ENCODE measurements around the gene KRTAP5-7.
"Not testable (repeated sequence)": the region's sequence is repeated elsewhere in the genome, so short reads cannot be mapped to it uniquely, and the experiment has no call there.

Gene KRTAP5-7

GRCh38 chr11:71496421-71496820 is 30.6 kb upstream of the KRTAP5-7 start:
- DNase-seq, result no peak

DNA sequence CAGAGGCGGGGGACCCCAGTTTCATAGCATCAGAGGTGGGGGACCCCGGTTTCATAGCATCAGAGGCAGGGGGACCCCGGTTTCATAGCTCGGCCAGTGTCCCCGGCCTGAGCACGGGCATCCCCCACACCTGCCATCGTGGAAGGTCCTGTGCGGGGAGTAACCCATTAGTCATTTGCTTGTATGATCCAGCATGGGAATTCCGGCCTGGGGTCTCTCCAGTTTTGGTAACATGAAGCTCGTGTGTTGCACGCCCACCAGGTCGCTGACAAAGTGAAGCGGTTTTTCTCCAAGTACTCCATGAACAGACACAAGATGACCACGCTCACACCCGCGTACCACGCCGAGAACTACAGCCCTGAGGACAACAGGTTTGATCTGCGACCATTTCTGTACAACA is 29.0 kb upstream of the KRTAP5-7 start:
- no peak for DNase-seq

GRCh38 chr11:71499125-71499524 is 27.9 kb upstream of the KRTAP5-7 start:
- DNase-seq, result no peak

GRCh38 chr11:71499546-71499945 is 27.5 kb upstream of the KRTAP5-7 start:
- DNase-seq, result no peak

- DNase-seq, result no peak
Observed at GRCh38 chr11:71500601-71501021, 26.5 kb upstream of the KRTAP5-7 start.

DNA sequence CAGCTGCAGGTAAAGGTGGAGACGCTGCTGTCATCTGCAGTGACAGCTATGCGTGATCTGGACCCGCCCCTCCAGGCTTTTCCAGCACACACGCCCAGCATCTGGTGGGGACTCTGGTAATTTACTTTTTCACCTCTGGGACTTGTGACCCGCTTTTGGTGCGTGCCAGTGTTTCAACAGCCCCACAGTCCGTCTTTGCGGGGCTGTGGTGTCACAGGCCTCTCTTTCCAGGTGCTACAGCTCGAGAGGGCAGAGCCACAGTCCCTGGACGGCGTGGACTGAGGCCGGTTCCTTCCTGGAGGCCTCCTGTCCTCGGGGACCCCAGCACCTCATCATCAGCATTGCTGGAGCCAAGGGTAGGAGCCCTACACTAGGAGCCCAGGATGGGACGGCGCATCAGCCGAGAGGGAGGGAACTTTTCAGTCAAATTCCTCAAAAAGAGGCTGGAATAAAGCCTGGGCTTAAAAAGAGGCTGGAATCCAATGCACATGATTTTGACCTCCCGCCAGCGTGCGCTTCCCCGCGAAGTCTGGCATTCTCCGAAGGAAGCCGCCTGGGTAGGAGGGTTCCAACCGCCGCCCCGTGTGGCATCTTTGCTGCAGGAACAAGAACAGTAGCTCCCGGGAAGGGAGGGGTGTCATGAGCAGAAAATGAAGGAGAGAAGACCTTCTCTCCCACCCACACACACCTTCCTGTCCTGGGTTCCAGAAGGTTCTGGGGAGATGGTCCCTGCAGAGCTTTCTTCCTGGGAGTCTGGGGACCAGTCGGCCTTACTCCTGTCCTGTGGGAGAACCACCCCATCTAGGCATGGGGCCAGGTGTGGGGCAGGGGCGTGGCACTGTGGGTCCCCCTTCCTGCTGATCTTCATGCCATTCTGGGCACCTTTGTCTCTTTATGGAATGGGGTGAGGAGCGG is 25.7 kb upstream of the KRTAP5-7 start:
- DNase-seq, result no peak

- DNase-seq, result no peak
Observed at GRCh38 chr11:71502026-71502425, 25.0 kb upstream of the KRTAP5-7 start.

GRCh38 chr11:71502871-71503435 is 24.1 kb upstream of the KRTAP5-7 start:
- DNase-seq, result no peak

DNA sequence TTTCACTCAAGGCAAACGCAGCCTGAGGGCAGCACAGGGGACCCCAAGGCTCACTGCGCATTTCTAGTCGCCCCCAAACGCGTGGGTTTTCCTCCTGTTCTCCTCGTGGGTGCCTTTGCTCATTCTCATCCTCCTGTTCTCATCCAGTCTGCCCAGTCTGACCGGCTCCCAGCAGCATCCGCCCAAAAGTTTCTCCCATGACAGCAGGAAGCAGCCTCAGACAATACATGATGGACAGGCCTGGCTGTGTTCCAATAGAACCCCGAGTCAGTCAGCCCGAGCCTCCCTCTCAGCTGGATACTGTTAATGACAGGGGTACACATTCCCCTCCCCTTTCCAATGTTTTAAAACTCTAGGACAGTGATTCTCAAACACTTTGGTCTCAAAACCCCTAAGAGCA is 22.5 kb upstream of the KRTAP5-7 start:
- DNase-seq, result no peak

GRCh38 chr11:71505001-71505400 is 22.1 kb upstream of the KRTAP5-7 start:
- no peak for DNase-seq

- no peak for DNase-seq
Observed at GRCh38 chr11:71505781-71506180, 21.3 kb upstream of the KRTAP5-7 start.

- no peak for DNase-seq
Observed at GRCh38 chr11:71507102-71507501, 20.0 kb upstream of the KRTAP5-7 start.

- DNase-seq, result no peak
Observed at GRCh38 chr11:71518506-71519471, 8.3 kb upstream of the KRTAP5-7 start.

- no peak for DNase-seq
Observed at GRCh38 chr11:71519546-71519945, 7.5 kb upstream of the KRTAP5-7 start.

DNA sequence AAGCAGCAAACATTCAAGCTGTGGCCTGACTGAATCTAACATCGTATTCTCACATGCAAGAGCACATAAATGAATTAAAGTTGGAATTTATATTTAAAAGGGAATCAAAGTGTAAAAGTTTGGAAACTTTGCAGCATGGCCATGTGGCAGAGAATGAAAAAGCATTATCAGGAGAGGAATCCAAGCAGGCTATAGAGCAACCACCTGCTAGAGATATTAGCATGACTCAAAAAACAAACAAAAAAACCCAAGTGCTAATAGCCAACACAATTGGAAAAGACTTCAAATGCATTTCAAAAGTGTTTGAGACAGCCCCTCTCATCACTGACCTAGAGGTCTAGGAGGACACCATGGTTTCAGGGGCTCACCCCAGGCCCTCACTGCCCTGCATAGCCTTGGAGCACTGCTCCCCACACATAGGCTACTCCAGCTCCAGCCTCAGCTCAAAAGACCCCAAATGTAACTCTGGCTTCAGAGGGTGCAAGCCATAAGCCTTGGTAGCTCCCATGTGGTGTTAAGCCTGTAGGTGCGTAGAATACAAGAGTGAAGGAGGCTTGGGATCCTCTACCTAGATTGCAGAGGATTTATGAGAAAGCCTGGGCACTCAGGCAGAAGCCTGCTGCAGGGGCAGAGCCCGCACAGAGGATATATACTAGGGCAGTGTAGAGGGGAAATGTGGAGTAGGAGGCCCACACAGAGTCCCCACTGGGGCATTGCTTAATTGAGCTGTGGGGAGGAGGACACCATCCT is 1.7 kb upstream of the KRTAP5-7 start:
- DNase-seq, result no peak

- DNase-seq, result no peak
Observed at GRCh38 chr11:71525938-71526495, 1.1 kb upstream of the KRTAP5-7 start.

- DNase-seq, result no peak
Observed at GRCh38 chr11:71527576-71528210, 626 bp downstream of the KRTAP5-7 start.

GRCh38 chr11:71530602-71531001 is 3.5 kb downstream of the KRTAP5-7 start:
- no peak for DNase-seq

DNA sequence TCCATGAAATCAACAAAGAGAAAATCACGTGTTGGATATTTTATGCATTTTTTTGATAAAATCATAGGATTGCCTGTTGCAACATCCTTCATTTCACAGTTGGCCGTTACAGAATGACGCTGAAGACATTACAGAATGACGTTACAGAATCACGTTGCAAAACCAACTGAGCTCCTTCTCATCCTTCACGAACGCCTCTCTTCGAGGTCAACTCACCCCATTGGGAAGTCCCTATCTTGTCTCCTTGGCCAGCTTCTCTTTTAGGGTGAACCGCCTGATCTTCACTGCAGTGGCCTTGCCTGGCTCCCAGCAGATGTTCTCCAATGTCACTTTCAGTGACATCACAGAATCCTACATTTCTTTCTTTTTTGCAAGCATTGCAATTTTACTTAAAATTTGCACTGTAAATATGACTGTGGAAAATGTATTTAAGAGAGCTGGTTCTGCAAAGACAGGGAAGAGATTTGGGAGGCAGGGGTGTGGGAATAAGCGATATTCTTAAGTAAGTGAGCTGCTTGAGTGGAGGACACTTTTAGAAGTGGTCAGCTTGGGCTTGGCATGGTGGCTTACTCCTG is 5.1 kb downstream of the KRTAP5-7 start:
- DNase-seq, result no peak

- DNase-seq, result not testable (repeated sequence)
Observed at GRCh38 chr11:71534711-71535608, 7.9 kb downstream of the KRTAP5-7 start.

Measured in activated CD4-positive, alpha-beta T cell treated with anti-CD3 and anti-CD28 coated beads for 1 hour (primary cell).